Esophagus muscularis mucosa (tissue), 4 donors: ENCODE data around the gene PIP4K2B.

Experiments
- EP300 ChIP-seq: sonication (generic); formaldehyde crosslinking; IDR thresholded peaks from one replicate; pipeline ENCODE4 v1.6.1; 2017; ENCODE audit warnings: antibody characterized with exemption
- POLR2A ChIP-seq: fragments of 450-650 bp; IDR thresholded peaks from one replicate; pipeline ENCODE4 v1.6.1; 2017; ENCODE audit warnings: antibody characterized with exemption, moderate library complexity, mild to moderate bottlenecking, low read depth
- TF ChIP-seq, protein P1 (sequence below), 3 experiments: fragments of 200-600 bp in 2 of 3; fragments of 450-650 bp in 1 of 3; sonication (generic) in 2 of 3; IDR thresholded peaks; one replicate each; pipeline ENCODE4 v1.5.1; 2017 to 2019; ENCODE audit warnings: antibody characterized with exemption in 3 of 3, mild to moderate bottlenecking in 2 of 3, moderate library complexity in 1 of 3

DNA sequence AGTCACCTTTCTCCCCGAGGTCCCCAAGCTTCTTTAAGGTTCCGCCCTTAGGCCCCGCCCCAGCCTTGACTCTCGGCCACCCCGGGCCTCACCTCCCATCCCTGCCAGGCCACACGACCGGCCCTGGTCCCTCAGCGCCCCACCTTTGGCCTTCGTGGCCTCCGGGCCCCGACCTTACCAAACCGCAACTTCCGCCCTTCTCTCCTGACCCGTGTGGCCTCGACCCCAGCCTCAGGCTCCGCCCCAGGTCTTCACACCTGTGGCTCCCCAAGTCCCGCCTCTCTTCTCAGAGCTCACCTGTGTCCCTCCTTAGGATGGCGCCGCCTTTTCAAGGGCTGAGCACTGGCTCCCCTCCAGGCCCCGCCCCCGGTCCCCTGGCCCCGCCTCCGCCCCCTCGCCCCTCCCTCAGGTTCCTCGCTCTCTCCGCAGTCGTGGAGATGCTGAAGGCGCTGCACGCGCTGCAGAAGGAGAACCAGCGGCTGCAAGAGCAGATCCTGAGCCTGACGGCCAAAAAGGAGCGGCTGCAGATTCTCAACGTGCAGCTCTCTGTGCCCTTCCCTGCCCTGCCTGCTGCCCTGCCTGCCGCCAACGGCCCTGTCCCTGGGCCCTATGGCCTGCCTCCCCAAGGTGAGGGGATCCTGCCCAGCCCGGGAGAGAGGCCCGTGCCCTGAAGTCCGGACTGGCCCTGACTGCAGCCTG is 79.3 kb downstream of the PIP4K2B start:
- TF ChIP-seq, protein P1, sequence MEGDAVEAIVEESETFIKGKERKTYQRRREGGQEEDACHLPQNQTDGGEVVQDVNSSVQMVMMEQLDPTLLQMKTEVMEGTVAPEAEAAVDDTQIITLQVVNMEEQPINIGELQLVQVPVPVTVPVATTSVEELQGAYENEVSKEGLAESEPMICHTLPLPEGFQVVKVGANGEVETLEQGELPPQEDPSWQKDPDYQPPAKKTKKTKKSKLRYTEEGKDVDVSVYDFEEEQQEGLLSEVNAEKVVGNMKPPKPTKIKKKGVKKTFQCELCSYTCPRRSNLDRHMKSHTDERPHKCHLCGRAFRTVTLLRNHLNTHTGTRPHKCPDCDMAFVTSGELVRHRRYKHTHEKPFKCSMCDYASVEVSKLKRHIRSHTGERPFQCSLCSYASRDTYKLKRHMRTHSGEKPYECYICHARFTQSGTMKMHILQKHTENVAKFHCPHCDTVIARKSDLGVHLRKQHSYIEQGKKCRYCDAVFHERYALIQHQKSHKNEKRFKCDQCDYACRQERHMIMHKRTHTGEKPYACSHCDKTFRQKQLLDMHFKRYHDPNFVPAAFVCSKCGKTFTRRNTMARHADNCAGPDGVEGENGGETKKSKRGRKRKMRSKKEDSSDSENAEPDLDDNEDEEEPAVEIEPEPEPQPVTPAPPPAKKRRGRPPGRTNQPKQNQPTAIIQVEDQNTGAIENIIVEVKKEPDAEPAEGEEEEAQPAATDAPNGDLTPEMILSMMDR (IDR thresholded peaks at IDR 0.05), result no peak
- no peak for TF ChIP-seq POLR2A
- no peak for TF ChIP-seq EP300
